Natural killer cell treated with Interleukin-12 subunit alpha and Interleukin-12 subunit beta and Interleukin-15 and Interleukin-18, amount 100 ng/mL, for 72 hours (primary cell): Measurements from ENCODE around the gene AGBL1. TPM values are rescaled to one million over a fixed set of nuclear protein-coding genes. Genes with fewer than 3 reads are reported as not detected.

Source experiments
- ATAC-seq, 2 donors: fragments of 150-1000 bp; cut with Tn5 transposase in 1 of 2; sonication (Bioruptor Pico), chemical (Tn5 transposase) in 1 of 2; 2 replicates each; pipeline ENCODE4 v1.10.0; 2021
- DNase-seq: peaks from one replicate; pipeline ENCODE4 v3.0.0; 2022; ENCODE audit warnings: low spot score
- H3K27ac Mint-ChIP-seq, 2 donors: 1 replicate in 1 of 2; 2 replicates in 1 of 2; pipeline ENCODE4 v1.8.0; 2022; ENCODE audit warnings: mixed read lengths in 2 of 2, mild to moderate bottlenecking in 1 of 2, moderate library complexity in 1 of 2
- H3K27me3 Mint-ChIP-seq, 2 donors: 1 replicate in 1 of 2; 2 replicates in 1 of 2; pipeline ENCODE4 v1.8.0; 2022; ENCODE audit warnings: mixed read lengths in 2 of 2
- H3K36me3 Mint-ChIP-seq: one replicate; pipeline ENCODE4 v1.8.0; 2022; ENCODE audit warnings: mixed read lengths
- H3K4me1 Mint-ChIP-seq, 2 donors: 1 replicate in 1 of 2; 2 replicates in 1 of 2; pipeline ENCODE4 v1.8.0; 2022; ENCODE audit warnings: low read depth in 2 of 2, mixed read lengths in 2 of 2, mild to moderate bottlenecking in 1 of 2
- H3K4me3 Mint-ChIP-seq: one replicate; pipeline ENCODE4 v1.8.0; 2022; ENCODE audit warnings: mixed read lengths
- H3K9me3 Mint-ChIP-seq: 2 replicates; pipeline ENCODE4 v1.8.0; 2022; ENCODE audit warnings: mixed read lengths
- total RNA-seq, 2 donors: library from RNA; stranded (reverse); gene quantifications; one replicate each; pipeline ENCODE4 v1.2.3, GENCODE V29; 2022

AGBL1 gene
- total RNA-seq, 2 donors from 2014 or later, result not detected

DNA sequence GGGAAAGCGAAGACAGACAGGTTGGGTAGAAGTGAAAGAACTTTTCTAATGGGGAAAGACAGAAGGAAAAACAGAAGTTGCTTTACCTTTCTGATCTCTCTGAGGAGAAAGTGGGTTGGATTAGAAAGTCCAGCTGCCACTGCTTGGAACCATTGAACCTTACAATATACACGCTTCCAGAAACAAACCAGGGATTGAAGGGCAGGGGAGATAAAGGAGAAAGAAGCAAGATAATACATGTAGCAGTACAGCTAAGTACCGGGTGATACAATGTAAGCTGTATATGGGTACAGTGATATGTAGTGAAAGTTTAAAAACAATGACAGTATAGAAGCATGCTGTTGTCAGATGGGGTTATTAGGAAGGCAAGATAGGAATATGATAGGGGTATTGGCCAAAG lies 684.4 kb downstream of the AGBL1 start:
- H3K27me3 Mint-ChIP-seq, result peaks cover 6 to 39% of the 10 kb centered on the region in 2 donors
- ATAC-seq (no peak), DNase-seq (no peak)
- no peak overlapping the region for H3K27ac Mint-ChIP-seq
- H3K9me3 Mint-ChIP-seq, result no peaks in the 10 kb centered on the region
- H3K4me1 Mint-ChIP-seq, result no peaks in the 10 kb centered on the region
- no peaks in the 10 kb centered on the region for H3K36me3 Mint-ChIP-seq
- H3K4me3 Mint-ChIP-seq, result no peak overlapping the region

DNA sequence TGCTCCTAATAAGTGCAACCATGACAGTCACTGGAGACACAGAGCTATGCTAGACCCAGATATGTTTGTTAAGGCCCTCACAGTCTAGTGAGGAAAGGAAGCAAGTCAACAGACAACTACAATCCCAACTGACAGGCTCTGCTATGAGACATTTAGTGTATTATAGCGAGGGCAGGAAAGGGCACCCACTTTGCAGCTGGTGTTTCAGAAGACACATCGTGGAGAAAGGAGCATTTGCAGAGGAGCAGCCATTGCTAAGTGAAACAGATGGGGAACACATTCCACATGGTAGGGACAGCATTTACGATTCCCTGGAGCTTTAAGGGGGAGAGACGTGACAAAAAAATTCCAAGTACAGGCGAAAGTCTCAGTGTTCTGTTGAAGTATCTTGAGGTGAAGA lies 685.6 kb downstream of the AGBL1 start:
- H3K4me1 Mint-ChIP-seq, result no peaks in the 10 kb centered on the region
- H3K36me3 Mint-ChIP-seq, result no peaks in the 10 kb centered on the region
- DNase-seq (no peak), ATAC-seq (no peak)
- H3K27ac Mint-ChIP-seq, result no peak overlapping the region
- no peak overlapping the region for H3K4me3 Mint-ChIP-seq
- no peaks in the 10 kb centered on the region for H3K9me3 Mint-ChIP-seq
- H3K27me3 Mint-ChIP-seq, result peaks cover 6 to 40% of the 10 kb centered on the region in 2 donors

DNA sequence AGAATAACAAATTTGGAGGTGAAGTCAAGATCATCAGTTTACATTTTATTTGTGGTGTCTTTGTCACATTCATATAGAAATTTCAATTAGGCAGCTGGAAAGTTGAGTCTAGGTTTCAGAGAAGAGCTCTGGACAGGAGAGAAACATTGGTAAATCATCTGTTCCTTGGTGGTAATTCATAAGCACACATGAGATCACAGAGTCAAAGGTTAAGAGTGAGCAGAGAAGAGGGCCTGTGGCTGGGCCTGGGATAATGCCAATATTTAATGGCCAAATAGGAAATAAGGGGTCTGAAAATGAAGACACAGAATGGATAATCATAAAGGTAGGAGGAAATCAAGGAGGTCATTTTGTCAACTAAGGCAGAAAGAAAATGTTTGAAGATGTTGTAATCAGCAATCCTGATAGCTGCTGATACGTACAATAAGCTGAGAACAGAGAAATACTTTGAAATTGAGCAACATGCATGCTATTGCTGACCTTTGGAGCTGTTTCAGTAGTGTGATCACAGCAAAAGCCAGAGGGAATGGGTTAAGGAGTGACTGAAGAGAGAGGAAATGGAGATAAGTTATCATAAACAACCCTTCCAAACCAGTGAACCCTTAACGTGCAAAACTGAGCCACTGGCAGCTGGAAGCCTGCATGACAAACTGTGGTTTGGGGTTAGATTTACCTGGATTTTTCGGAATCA lies 692.8 kb downstream of the AGBL1 start:
- Mint-ChIP-seq H3K4me3 (no peak overlapping the region), H3K27ac (no peak overlapping the region), H3K27me3 (peaks cover 3 to 12% of the 10 kb centered on the region in 2 donors), H3K36me3 (no peaks in the 10 kb centered on the region), H3K9me3 (peaks cover 3% of the 10 kb centered on the region), H3K4me1 (no peaks in the 10 kb centered on the region)
- no peak for DNase-seq
- ATAC-seq, result no peak

DNA sequence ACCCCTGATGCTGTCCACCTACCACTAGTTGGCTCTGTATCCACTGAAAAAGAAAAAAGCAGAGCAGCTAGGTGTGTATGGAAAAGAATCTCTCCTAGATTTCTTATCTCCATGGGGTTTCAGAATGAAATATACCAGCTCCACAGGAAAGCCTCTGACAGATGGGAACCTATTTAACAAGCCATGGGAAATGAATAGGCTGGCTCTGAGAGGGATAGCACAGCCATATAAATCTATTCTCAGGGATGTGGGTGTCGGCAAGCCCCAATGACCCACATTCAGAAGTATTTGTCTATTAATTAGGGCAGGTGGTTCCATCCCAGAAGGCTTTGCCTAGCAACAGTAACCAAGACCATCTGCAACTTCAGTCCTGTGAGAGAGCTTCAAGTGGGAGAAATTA lies 694.1 kb downstream of the AGBL1 start:
- H3K27ac Mint-ChIP-seq, result no peak overlapping the region
- H3K27me3 Mint-ChIP-seq, result peaks cover 3 to 4% of the 10 kb centered on the region in 2 donors
- no peaks in the 10 kb centered on the region for H3K36me3 Mint-ChIP-seq
- no peak overlapping the region for H3K4me3 Mint-ChIP-seq
- H3K4me1 Mint-ChIP-seq, result no peaks in the 10 kb centered on the region
- DNase-seq (no peak), ATAC-seq (no peak)
- peaks cover 3% of the 10 kb centered on the region for H3K9me3 Mint-ChIP-seq

DNA sequence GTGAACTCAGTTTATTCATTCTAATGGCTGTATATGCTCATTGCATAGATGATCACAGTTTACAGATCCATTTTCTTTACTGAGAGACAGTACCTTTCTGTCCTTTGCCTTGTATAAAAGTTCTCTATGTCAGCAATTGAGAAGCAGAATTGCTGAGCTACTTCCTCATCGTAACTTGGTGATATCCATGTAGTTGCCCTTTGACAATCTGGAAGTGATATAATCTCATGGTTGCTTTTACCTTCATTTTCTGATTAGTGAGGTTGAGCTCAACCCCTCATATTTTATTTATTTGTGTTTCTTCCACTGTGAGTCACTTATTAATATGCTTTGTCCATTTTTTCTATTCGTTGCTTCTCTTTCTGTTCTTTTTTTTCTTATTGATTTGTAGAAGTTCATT lies 696.5 kb downstream of the AGBL1 start:
- H3K9me3 Mint-ChIP-seq, result peaks cover 4% of the 10 kb centered on the region
- no peak for ATAC-seq
- H3K27me3 Mint-ChIP-seq, result peaks cover 2 to 3% of the 10 kb centered on the region in 2 donors
- no peak overlapping the region for H3K27ac Mint-ChIP-seq
- H3K4me3 Mint-ChIP-seq, result no peak overlapping the region
- no peaks in the 10 kb centered on the region for H3K4me1 Mint-ChIP-seq
- DNase-seq, result no peak
- no peaks in the 10 kb centered on the region for H3K36me3 Mint-ChIP-seq

DNA sequence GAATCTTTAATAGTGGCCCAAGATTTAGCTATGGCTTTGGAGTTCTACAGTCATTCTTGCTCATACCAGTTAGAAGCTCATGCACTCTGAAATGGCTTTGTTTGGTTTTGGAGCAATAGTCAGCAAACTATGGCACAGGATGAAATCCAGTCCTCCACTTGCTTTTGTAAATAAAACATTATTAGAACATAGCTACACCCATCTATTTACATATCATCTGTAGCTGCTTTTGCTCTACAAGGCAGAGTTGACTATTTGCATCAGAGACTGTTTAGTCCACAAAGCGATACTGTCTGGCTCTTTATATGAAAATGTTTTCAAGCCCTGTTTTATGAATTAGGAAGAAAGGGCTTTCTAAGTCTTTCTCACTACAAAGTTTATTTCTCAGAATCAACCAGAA lies 716.9 kb downstream of the AGBL1 start:
- Mint-ChIP-seq H3K9me3 (no peaks in the 10 kb centered on the region), H3K4me3 (no peak overlapping the region), H3K27ac (no peak overlapping the region), H3K4me1 (no peaks in the 10 kb centered on the region), H3K27me3 (peaks cover 3 to 5% of the 10 kb centered on the region in 2 donors), H3K36me3 (no peaks in the 10 kb centered on the region)
- ATAC-seq (no peak), DNase-seq (no peak)

DNA sequence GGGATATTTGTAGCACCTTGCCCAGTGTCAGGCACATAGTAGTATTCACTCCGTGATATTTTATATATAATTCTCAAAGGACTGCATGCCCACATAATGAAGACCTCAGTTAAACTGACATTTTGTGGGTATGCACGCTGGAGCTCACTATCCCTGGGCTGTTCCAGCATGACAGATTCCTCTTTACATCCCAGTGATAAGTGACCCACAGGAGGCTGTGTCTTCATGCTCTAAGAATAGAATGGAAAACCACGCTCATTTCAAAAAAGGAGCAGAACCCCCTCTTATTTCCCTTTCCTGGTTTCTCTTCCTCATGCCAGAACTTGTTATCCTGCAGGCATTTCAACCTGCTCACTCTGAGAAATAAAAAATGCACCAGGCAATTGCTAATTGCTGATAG lies 717.5 kb downstream of the AGBL1 start:
- Mint-ChIP-seq H3K27ac (no peak overlapping the region), H3K27me3 (peaks cover 3 to 6% of the 10 kb centered on the region in 2 donors), H3K4me1 (no peaks in the 10 kb centered on the region), H3K36me3 (no peaks in the 10 kb centered on the region), H3K9me3 (no peaks in the 10 kb centered on the region), H3K4me3 (no peak overlapping the region)
- no peak for DNase-seq
- ATAC-seq, result no peak

DNA sequence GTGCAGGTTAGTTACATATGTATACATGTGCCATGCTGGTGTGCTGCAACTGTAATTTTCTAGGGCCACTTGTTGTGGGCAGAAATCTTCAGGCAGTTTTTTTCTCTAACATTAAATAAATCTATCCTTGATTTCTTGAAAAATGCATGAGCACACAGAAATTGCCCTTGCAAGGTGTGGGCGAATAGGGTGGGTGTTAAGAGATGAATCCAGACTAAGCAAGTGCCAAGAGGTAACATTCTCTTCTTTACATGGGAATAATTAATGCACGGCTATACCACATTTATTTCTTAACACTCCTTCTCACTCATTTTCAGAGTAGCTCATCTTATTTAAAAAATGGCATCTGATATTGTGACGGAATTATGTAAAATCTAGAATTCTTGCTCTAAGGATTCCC lies 719.6 kb downstream of the AGBL1 start:
- Mint-ChIP-seq H3K27me3 (peaks cover 3 to 12% of the 10 kb centered on the region in 2 donors), H3K4me1 (no peaks in the 10 kb centered on the region), H3K27ac (no peak overlapping the region), H3K9me3 (peaks cover 3% of the 10 kb centered on the region), H3K36me3 (no peaks in the 10 kb centered on the region), H3K4me3 (no peak overlapping the region)
- ATAC-seq (no peak), DNase-seq (no peak)

DNA sequence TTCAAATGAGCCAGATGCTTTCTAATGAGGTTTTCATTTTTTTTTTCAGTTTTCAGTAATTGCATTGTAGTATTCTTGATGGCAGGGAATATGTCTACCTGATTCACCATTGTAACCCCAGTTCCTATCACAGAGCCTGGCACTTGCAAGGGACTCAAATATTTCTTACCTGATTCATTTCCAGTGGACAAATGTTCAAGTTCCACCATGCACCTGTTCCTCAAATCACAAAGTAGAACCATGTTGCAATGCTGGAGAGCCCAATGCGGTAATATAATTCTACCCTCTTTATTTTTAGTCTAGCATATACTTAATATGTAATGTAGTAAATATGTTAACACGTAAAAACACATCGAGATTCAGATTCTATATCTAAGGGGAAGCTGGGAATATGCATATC lies 722.6 kb downstream of the AGBL1 start:
- H3K27ac Mint-ChIP-seq, result no peak overlapping the region

DNA sequence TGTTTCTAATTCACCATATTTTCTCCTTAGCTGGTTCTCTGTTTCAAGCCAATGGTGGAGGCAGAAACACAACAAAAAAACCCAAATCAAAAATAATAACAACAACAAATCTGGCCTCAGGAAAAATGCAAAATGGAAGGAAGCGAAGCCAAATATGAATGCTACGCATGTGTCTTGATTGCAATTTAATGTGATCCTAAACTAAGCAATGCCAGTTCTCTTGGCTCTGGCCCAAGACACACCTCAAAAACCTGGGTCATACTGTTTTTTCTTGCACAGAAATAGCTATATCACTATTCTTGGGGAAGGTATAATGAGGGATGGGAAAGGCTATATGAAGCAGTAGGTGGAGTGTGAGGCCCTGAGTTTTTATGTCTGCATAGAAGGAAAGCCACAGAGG lies 724.7 kb downstream of the AGBL1 start:
- Mint-ChIP-seq H3K27ac (no peak overlapping the region), H3K27me3 (peaks cover 0 to 20% of the 10 kb centered on the region in 2 donors), H3K4me3 (no peak overlapping the region), H3K9me3 (peaks cover 3% of the 10 kb centered on the region), H3K36me3 (no peaks in the 10 kb centered on the region), H3K4me1 (no peaks in the 10 kb centered on the region)
- no peak for DNase-seq
- ATAC-seq, result no peak

More for the DNA sequence above, 722.6 kb downstream of the AGBL1 start:
- ATAC-seq, result no peak
- Mint-ChIP-seq H3K4me3 (no peak overlapping the region), H3K36me3 (no peaks in the 10 kb centered on the region), H3K27me3 (peaks cover 3 to 12% of the 10 kb centered on the region in 2 donors), H3K4me1 (no peaks in the 10 kb centered on the region), H3K9me3 (peaks cover 3% of the 10 kb centered on the region)
- no peak for DNase-seq

DNA sequence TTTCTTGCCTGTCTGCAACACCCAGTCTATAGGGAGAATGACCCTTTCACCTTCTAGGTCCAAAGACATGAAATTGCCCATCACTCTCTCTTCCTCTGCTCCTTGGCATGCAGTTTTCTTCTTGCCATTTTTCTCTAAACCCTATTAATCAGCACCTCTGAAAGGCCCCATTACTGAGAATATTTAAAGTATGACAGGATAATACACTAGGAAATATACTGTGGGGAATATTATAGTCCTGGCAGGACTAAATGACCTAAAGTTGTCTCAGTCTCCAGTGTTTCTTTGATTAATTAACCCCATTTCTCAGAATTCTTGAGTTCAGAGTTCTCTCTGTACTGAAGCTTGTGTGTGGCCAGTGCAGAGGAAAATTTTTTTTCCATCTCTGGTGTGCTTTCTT lies 730.7 kb downstream of the AGBL1 start:
- no peak for DNase-seq
- Mint-ChIP-seq H3K4me3 (no peak overlapping the region), H3K27ac (no peak overlapping the region), H3K27me3 (peaks cover 0 to 15% of the 10 kb centered on the region in 2 donors), H3K4me1 (no peaks in the 10 kb centered on the region), H3K9me3 (peaks cover 1% of the 10 kb centered on the region), H3K36me3 (no peaks in the 10 kb centered on the region)
- no peak for ATAC-seq

DNA sequence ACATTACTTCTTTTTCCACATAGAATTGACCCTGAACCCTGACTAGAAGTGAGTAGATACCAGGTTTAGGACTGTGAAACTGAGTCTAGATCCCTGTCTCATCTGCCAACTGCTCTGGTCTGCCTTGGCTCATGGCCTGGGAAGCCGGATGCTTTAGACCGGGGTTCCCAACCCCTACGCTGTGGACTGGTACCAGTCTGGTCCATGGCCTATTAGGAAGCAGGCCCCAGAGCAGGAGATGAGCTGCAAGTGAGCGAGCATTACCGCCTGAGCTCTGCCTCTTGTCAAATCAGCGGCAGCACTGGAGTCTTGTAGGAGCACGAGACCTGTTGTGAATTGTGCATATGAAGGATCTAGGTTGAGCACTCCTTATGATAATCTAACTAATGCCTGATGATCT lies 734.2 kb downstream of the AGBL1 start:
- Mint-ChIP-seq H3K27me3 (peaks cover 0 to 19% of the 10 kb centered on the region in 2 donors), H3K27ac (no peak overlapping the region), H3K36me3 (no peaks in the 10 kb centered on the region), H3K4me1 (no peaks in the 10 kb centered on the region), H3K4me3 (no peak overlapping the region), H3K9me3 (peaks cover 16% of the 10 kb centered on the region)
- no peak for DNase-seq
- no peak for ATAC-seq

DNA sequence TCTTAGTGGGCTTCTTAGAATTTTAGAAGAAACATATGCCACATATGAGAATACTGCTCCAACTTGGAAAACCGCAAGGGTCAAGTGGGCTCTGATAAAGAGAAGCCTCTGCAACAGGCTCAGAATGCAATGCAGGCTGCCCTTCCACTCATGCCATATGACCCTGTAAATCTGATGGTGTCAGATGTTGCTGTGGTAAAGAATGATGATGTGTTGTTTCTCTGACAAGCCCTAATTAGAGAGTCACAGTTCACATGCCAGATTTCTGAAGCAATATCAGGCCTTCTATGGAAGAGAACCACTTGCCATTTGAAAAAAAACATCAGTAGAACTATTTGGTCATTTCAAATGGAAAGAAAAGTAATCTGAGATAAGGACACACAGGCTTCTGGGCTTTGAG lies 749.6 kb downstream of the AGBL1 start:
- Mint-ChIP-seq H3K36me3 (no peaks in the 10 kb centered on the region), H3K27me3 (peaks cover 0 to 2% of the 10 kb centered on the region in 2 donors), H3K4me3 (no peak overlapping the region), H3K9me3 (peaks cover 7% of the 10 kb centered on the region), H3K27ac (no peak overlapping the region), H3K4me1 (no peaks in the 10 kb centered on the region)
- no peak for ATAC-seq
- no peak for DNase-seq

DNA sequence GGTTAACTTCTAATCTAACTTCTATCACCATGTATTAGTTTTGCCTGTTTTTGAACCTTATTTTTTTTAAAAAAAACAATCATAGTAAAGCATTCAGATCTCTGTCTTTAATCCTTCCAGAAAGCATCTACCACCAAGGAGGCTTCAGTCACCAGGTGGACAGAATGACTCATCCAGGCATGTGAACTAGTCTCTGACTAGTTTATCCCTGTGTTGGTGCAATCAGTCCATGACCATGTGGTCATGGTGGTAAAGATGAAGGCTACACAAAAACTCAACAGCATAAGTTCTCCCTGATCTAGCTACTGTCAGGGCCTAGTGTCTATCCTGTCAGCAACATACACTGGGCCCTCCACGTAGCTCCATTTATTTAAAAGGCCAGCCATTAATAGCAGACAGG lies 750.6 kb downstream of the AGBL1 start:
- H3K27ac Mint-ChIP-seq, result no peak overlapping the region
- DNase-seq (no peak), ATAC-seq (no peak)
- H3K36me3 Mint-ChIP-seq, result no peaks in the 10 kb centered on the region
- peaks cover 0 to 2% of the 10 kb centered on the region in 2 donors for H3K27me3 Mint-ChIP-seq
- no peaks in the 10 kb centered on the region for H3K4me1 Mint-ChIP-seq
- peaks cover 7% of the 10 kb centered on the region for H3K9me3 Mint-ChIP-seq
- H3K4me3 Mint-ChIP-seq, result no peak overlapping the region

DNA sequence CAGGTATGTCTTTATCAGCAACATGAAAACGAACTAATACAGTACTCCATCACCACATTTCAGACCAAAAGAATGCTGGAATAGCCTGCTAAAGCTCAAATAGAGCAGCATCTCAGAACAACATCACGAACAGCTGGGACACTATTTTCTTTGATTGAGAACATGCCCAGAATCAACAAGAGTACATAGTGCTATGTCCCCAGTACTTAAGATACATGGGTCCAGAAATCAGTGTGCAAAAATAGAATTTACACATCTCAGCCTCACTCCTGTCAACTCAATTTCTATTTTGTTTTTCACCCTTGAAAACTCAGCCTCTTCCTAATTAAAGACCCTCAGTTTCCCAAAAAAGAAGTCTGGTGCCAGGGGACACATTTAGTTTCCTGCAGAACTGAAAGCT lies 753.9 kb downstream of the AGBL1 start:
- H3K9me3 Mint-ChIP-seq, result peaks cover 7% of the 10 kb centered on the region
- no peaks in the 10 kb centered on the region for H3K36me3 Mint-ChIP-seq
- H3K4me3 Mint-ChIP-seq, result no peak overlapping the region
- H3K27ac Mint-ChIP-seq, result no peak overlapping the region
- H3K27me3 Mint-ChIP-seq, result peaks cover 0 to 2% of the 10 kb centered on the region in 2 donors
- ATAC-seq, result no peak
- no peaks in the 10 kb centered on the region for H3K4me1 Mint-ChIP-seq
- DNase-seq, result no peak
